ENCODE data around the gene SPTB. TPM values are rescaled to one million over a fixed set of nuclear protein-coding genes. Genes with fewer than 3 reads are reported as not detected.
A peak's percentile ranks its signal among the peaks of the same experiment; 100 is the strongest.

SPTB gene
- total and polyA plus RNA-seq, 9 of the 15 experiments (the other 6 are each of a cell fraction or from before 2014, with no cell fraction given): 0.21 to 45.9 (median 11.7) TPM

DNA sequence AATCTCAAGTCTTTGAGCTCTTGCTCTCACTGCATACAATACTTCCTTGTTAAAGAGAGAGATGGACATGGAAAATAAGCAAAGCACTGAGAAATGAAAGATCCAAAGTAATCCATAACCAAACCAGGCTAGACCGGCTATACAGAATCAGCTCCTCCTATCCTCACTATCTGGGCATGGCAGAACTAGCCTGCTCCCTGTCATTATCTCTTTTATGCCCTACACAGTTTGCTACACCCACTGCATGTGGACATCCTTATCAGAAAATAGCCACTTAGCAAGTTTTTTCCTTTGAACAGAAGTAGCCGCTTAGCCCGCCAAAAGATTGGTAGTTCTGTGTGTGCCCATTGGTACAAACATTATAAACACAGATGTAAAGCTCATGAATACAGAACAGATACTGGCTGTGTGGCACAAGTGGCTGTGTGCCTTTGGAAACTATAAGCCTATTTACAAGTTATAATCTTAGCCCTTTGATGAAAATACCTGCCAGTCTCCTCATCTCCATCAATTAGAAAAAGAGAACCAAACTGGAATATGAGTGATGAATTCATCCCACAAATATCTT lies 34.7 kb downstream of the SPTB start (continued):
- TF ChIP-seq, protein P1, sequence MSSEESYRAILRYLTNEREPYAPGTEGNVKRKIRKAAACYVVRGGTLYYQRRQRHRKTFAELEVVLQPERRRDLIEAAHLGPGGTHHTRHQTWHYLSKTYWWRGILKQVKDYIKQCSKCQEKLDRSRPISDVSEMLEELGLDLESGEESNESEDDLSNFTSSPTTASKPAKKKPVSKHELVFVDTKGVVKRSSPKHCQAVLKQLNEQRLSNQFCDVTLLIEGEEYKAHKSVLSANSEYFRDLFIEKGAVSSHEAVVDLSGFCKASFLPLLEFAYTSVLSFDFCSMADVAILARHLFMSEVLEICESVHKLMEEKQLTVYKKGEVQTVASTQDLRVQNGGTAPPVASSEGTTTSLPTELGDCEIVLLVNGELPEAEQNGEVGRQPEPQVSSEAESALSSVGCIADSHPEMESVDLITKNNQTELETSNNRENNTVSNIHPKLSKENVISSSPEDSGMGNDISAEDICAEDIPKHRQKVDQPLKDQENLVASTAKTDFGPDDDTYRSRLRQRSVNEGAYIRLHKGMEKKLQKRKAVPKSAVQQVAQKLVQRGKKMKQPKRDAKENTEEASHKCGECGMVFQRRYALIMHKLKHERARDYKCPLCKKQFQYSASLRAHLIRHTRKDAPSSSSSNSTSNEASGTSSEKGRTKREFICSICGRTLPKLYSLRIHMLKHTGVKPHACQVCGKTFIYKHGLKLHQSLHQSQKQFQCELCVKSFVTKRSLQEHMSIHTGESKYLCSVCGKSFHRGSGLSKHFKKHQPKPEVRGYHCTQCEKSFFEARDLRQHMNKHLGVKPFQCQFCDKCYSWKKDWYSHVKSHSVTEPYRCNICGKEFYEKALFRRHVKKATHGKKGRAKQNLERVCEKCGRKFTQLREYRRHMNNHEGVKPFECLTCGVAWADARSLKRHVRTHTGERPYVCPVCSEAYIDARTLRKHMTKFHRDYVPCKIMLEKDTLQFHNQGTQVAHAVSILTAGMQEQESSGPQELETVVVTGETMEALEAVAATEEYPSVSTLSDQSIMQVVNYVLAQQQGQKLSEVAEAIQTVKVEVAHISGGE (CRISPR knock-in tag; IDR thresholded peaks at IDR 0.05): 0 out of 6 replicates have a peak, but pooled peaks of 1 of the 3 experiments have one; percentile 27
- no peak for TF ChIP-seq NCOA6 (IDR thresholded peaks at IDR 0.05)
- TF ChIP-seq ZNF699 (CRISPR knock-in tag; IDR thresholded peaks at IDR 0.05; ENCODE audit: insufficient replicate concordance): no peak
- peak; percentile 59 for TF ChIP-seq MTA2 (IDR thresholded peaks at IDR 0.05; ENCODE audit: low read depth)
- no peak for TF ChIP-seq NR4A1 (CRISPR knock-in tag; IDR thresholded peaks at IDR 0.05)
- TF ChIP-seq NR4A1 (tag; IDR thresholded peaks at IDR 0.05): 0 out of 2 replicates have a peak, but pooled peaks have one; percentile 19
- TF ChIP-seq, protein P2, sequence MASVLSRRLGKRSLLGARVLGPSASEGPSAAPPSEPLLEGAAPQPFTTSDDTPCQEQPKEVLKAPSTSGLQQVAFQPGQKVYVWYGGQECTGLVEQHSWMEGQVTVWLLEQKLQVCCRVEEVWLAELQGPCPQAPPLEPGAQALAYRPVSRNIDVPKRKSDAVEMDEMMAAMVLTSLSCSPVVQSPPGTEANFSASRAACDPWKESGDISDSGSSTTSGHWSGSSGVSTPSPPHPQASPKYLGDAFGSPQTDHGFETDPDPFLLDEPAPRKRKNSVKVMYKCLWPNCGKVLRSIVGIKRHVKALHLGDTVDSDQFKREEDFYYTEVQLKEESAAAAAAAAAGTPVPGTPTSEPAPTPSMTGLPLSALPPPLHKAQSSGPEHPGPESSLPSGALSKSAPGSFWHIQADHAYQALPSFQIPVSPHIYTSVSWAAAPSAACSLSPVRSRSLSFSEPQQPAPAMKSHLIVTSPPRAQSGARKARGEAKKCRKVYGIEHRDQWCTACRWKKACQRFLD (CRISPR knock-in tag; IDR thresholded peaks at IDR 0.05): peak; percentile 20; the same call in 1 of the 2 replicates
- TF ChIP-seq KDM1A (IDR thresholded peaks at IDR 0.05): peak in 1 of 2 experiments; percentile 28; a peak in 1 of 4 replicates
- TF ChIP-seq CBFA2T3 (IDR thresholded peaks at IDR 0.05): peak; percentile 95
- TF ChIP-seq, protein P3, sequence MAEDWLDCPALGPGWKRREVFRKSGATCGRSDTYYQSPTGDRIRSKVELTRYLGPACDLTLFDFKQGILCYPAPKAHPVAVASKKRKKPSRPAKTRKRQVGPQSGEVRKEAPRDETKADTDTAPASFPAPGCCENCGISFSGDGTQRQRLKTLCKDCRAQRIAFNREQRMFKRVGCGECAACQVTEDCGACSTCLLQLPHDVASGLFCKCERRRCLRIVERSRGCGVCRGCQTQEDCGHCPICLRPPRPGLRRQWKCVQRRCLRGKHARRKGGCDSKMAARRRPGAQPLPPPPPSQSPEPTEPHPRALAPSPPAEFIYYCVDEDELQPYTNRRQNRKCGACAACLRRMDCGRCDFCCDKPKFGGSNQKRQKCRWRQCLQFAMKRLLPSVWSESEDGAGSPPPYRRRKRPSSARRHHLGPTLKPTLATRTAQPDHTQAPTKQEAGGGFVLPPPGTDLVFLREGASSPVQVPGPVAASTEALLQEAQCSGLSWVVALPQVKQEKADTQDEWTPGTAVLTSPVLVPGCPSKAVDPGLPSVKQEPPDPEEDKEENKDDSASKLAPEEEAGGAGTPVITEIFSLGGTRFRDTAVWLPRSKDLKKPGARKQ (CRISPR knock-in tag; IDR thresholded peaks at IDR 0.05): no peak
- peak; percentile 90 for TF ChIP-seq ARID1B (IDR thresholded peaks at IDR 0.05)
- TF ChIP-seq KDM5B (IDR thresholded peaks at IDR 0.05; ENCODE audit: insufficient replicate concordance, low read depth, low read length): no peak
- peak; percentile 55; the same call in 1 of the 2 replicates for TF ChIP-seq STAT5A (IDR thresholded peaks at IDR 0.05; ENCODE audit: borderline replicate concordance, low read length)
- TF ChIP-seq ZNF253 (CRISPR knock-in tag; conservative IDR thresholded peaks at IDR 0.05): no peak
- TF ChIP-seq TGIF2 (CRISPR knock-in tag; IDR thresholded peaks at IDR 0.05): no peak
- TF ChIP-seq, protein P4, sequence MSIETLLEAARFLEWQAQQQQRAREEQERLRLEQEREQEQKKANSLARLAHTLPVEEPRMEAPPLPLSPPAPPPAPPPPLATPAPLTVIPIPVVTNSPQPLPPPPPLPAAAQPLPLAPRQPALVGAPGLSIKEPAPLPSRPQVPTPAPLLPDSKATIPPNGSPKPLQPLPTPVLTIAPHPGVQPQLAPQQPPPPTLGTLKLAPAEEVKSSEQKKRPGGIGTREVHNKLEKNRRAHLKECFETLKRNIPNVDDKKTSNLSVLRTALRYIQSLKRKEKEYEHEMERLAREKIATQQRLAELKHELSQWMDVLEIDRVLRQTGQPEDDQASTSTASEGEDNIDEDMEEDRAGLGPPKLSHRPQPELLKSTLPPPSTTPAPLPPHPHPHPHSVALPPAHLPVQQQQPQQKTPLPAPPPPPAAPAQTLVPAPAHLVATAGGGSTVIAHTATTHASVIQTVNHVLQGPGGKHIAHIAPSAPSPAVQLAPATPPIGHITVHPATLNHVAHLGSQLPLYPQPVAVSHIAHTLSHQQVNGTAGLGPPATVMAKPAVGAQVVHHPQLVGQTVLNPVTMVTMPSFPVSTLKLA (conservative IDR thresholded peaks at IDR 0.05): peak in 1 of 2 experiments; percentile 52; a peak in 2 of 4 replicates
- TF ChIP-seq FOSL1 (tag; conservative IDR thresholded peaks at IDR 0.05): 0 out of 2 replicates have a peak, but pooled peaks have one; percentile 15
- TF ChIP-seq TAL1 (IDR thresholded peaks at IDR 0.05): peak; percentile 89
- TF ChIP-seq C11orf30 (IDR thresholded peaks at IDR 0.05; ENCODE audit: low read depth): 0 out of 2 replicates have a peak, but pooled peaks have one; percentile 13
- TF ChIP-seq KLF16 (IDR thresholded peaks at IDR 0.05): peak; percentile 83; the same call in 1 of the 2 replicates
- TF ChIP-seq GATAD2B (IDR thresholded peaks at IDR 0.05; ENCODE audit: borderline replicate concordance): peak; percentile 56; the same call in 1 of the 2 replicates

All from K562 (cell line).